ENCODE results near the gene ZNF853.

GRCh38 chr7:6639627-6640026, 24.2 kb downstream of the ZNF853 start:
- TF ChIP-seq POLR2A (IDR thresholded peaks at IDR 0.05) (no peak), POLR2AphosphoS5 (IDR thresholded peaks at IDR 0.05) (no peak)
- TF ChIP-seq, protein P1, sequence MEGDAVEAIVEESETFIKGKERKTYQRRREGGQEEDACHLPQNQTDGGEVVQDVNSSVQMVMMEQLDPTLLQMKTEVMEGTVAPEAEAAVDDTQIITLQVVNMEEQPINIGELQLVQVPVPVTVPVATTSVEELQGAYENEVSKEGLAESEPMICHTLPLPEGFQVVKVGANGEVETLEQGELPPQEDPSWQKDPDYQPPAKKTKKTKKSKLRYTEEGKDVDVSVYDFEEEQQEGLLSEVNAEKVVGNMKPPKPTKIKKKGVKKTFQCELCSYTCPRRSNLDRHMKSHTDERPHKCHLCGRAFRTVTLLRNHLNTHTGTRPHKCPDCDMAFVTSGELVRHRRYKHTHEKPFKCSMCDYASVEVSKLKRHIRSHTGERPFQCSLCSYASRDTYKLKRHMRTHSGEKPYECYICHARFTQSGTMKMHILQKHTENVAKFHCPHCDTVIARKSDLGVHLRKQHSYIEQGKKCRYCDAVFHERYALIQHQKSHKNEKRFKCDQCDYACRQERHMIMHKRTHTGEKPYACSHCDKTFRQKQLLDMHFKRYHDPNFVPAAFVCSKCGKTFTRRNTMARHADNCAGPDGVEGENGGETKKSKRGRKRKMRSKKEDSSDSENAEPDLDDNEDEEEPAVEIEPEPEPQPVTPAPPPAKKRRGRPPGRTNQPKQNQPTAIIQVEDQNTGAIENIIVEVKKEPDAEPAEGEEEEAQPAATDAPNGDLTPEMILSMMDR (IDR thresholded peaks at IDR 0.05): no peak

Data from prostate gland (tissue), 2 donors.